Measurements from ENCODE around the gene BICD1. TPM values are rescaled to one million over a fixed set of nuclear protein-coding genes. Genes with fewer than 3 reads are reported as not detected.
"Not testable (repeated sequence)": the region's sequence is repeated elsewhere in the genome, so short reads cannot be mapped to it uniquely, and the experiment has no call there.

The BICD1 gene
- total RNA-seq, 1 experiment from 2014 or later: 41.3 TPM

DNA sequence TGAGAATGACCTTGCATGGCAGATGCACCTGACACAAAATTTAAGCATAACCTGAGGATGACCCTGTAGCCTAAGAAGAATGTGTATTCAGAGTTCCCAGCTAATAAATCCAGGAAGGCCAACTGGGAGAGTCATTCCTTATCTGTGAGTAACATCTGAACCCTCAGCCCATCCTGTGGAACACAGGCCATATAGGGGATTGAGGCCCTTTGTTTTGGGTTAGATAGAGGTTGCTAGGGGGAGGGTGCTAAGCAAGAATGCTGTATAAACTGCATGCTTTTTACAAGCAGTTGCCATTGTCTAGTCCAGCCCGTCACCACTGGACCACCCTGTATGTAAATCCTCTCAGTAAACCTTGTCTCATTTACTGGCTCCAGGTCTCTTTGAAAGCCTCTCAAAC, 77.0 kb downstream of the BICD1 start:
- H4K20me1 ChIP-seq (ENCODE audit: insufficient read depth): no peaks in the 10 kb centered on the region
- DNase-seq: no peak
- no peaks in the 10 kb centered on the region for H3K9me3 ChIP-seq (ENCODE audit: insufficient read depth, low read depth)
- POLR2A ChIA-PET (ENCODE audit: unreplicated experiment): no interaction called here
- H3K4me2 ChIP-seq: no peak overlapping the region
- peaks cover 3% of the 10 kb centered on the region; the same call in 1 of the 2 replicates for H3F3A ChIP-seq (ENCODE audit: insufficient read depth, low read depth)
- H3K27me3 ChIP-seq (ENCODE audit: insufficient read depth, low read depth): no peaks in the 10 kb centered on the region
- H3K4me1 ChIP-seq (replicated peaks; ENCODE audit: insufficient read depth): no peaks in the 10 kb centered on the region
- H3K27ac ChIP-seq: no peak overlapping the region
- no peaks in the 10 kb centered on the region for H3K36me3 ChIP-seq (ENCODE audit: low read depth)
- H3K79me2 ChIP-seq (ENCODE audit: low read depth): no peaks in the 10 kb centered on the region
- H3K4me3 ChIP-seq: no peak overlapping the region
- intact Hi-C loops (cut with micrococcal nuclease; ENCODE audit: unreplicated experiment): no loop called here
- no peak overlapping the region for H2AFZ ChIP-seq
- TF ChIP-seq, protein P1, sequence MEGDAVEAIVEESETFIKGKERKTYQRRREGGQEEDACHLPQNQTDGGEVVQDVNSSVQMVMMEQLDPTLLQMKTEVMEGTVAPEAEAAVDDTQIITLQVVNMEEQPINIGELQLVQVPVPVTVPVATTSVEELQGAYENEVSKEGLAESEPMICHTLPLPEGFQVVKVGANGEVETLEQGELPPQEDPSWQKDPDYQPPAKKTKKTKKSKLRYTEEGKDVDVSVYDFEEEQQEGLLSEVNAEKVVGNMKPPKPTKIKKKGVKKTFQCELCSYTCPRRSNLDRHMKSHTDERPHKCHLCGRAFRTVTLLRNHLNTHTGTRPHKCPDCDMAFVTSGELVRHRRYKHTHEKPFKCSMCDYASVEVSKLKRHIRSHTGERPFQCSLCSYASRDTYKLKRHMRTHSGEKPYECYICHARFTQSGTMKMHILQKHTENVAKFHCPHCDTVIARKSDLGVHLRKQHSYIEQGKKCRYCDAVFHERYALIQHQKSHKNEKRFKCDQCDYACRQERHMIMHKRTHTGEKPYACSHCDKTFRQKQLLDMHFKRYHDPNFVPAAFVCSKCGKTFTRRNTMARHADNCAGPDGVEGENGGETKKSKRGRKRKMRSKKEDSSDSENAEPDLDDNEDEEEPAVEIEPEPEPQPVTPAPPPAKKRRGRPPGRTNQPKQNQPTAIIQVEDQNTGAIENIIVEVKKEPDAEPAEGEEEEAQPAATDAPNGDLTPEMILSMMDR (conservative IDR thresholded peaks at IDR 0.05): no peak
- no peak for TF ChIP-seq EZH2 (IDR thresholded peaks at IDR 0.05; ENCODE audit: low read depth)
- BruUV-seq (replicated peaks): no TSS peak
- H3K9me2 ChIP-seq (ENCODE audit: insufficient read depth): no peaks in the 10 kb centered on the region
- CTCF ChIA-PET: no interaction called here

DNA sequence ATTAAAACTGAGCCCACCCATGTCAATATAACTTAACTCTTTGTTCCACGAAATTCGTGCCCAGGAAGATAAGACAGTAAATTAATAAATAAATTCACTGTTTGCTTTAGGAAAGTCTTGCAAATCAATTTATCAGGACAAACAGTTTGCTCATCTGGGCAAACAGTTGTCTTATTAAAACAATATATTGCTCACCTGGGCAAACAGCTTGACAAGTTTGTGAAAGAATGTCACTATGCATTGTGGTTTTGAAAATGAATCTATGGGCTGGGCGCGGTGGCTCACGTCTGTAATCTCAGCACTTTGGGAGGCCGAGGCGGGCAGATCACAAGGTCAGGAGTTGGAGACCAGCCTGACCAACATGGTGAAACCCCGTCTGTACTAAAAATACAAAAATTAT, 80.5 kb downstream of the BICD1 start:
- H4K20me1 ChIP-seq (ENCODE audit: insufficient read depth); H3K9me3 ChIP-seq (ENCODE audit: insufficient read depth, low read depth); POLR2A ChIA-PET (ENCODE audit: unreplicated experiment); H3K36me3 ChIP-seq (ENCODE audit: low read depth); H3K4me3 ChIP-seq; H3K27ac ChIP-seq; H3K4me2 ChIP-seq; intact Hi-C loops (cut with micrococcal nuclease; ENCODE audit: unreplicated experiment); H3K27me3 ChIP-seq (ENCODE audit: insufficient read depth, low read depth); BruUV-seq (replicated peaks); H2AFZ ChIP-seq; H3K79me2 ChIP-seq (ENCODE audit: low read depth); DNase-seq; H3F3A ChIP-seq (ENCODE audit: insufficient read depth, low read depth); H3K4me1 ChIP-seq (replicated peaks; ENCODE audit: insufficient read depth); CTCF ChIA-PET; H3K9me2 ChIP-seq (ENCODE audit: insufficient read depth): not testable (repeated sequence)

DNA sequence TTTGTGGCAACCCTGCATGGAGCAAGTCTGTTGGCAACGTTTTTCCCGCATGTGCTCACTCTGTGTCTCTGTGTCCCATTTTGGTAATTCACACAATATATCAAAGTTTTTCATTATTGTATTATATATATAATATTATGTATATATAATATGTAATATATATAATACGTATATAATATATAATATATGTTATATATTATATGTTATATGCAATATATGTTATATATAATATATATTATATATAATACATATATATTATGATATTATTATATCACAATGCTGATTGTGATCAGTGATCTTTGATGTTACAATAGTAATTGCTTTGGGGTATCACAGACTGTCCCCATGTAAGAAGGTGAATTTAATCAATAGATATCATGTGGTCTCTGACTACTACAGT, 84.8 kb downstream of the BICD1 start:
- Histone ChIP-seq H3K4me1 (replicated peaks; ENCODE audit: insufficient read depth) (no peaks in the 10 kb centered on the region), H2AFZ (no peak overlapping the region), H4K20me1 (ENCODE audit: insufficient read depth) (no peaks in the 10 kb centered on the region), H3K27ac (no peak overlapping the region), H3K36me3 (ENCODE audit: low read depth) (0 out of 2 replicates have a peak, but pooled peaks cover 3% of the 10 kb centered on the region), H3K9me3 (ENCODE audit: insufficient read depth, low read depth) (peaks cover 10% of the 10 kb centered on the region; the same call in 1 of the 2 replicates), H3F3A (ENCODE audit: insufficient read depth, low read depth) (no peaks in the 10 kb centered on the region), H3K27me3 (ENCODE audit: insufficient read depth, low read depth) (no peaks in the 10 kb centered on the region), H3K4me2 (no peak overlapping the region), H3K4me3 (no peak overlapping the region), H3K9me2 (ENCODE audit: insufficient read depth) (no peaks in the 10 kb centered on the region), H3K79me2 (ENCODE audit: low read depth) (no peaks in the 10 kb centered on the region)
- ChIA-PET POLR2A (ENCODE audit: unreplicated experiment) (no interaction called here), CTCF (no interaction called here)
- BruUV-seq (replicated peaks): no TSS peak
- no peak for DNase-seq
- TF ChIP-seq EZH2 (IDR thresholded peaks at IDR 0.05; ENCODE audit: low read depth): no peak
- TF ChIP-seq, protein P1 (conservative IDR thresholded peaks at IDR 0.05): no peak
- intact Hi-C loops (cut with micrococcal nuclease; ENCODE audit: unreplicated experiment): no loop called here

All from PC-9 (cell line).